ENCODE data around the gene GABRA4. TPM values are rescaled to one million over a fixed set of nuclear protein-coding genes. Genes with fewer than 3 reads are reported as not detected.

The GABRA4 gene
- total RNA-seq, 2 experiments from 2014 or later, result not detected

DNA sequence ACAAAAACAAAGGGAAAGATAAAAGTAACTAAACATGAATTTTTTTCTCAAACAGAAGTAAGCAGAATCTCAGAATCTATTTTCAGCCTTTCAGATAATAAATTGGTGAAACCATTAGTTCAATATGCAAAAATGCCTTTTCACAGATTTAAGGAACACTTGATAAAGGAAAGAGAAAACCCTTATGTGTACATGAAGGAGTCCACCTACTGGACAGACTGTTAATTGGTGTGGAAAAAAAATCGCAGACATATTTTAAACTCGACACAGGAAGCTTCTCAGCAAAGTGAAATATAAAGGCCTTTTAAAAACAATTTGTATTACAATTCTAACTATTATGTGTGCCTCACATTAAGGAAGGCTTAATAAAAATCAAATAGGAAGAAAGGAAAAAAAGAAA, 106.7 kb downstream of the GABRA4 start:
- no peak overlapping the region for H3K27ac Mint-ChIP-seq
- H3K4me3 Mint-ChIP-seq, result no peak overlapping the region
- no peaks in the 10 kb centered on the region for H3K4me1 Mint-ChIP-seq
- no peak for DNase-seq
- ATAC-seq, result no peak
- no peaks in the 10 kb centered on the region for H3K36me3 Mint-ChIP-seq
- H3K27me3 Mint-ChIP-seq, result peaks cover 5% of the 10 kb centered on the region
- CTCF ChIA-PET, result no interaction called here
- H3K9me3 Mint-ChIP-seq (ENCODE audit: low read depth), result no peaks in the 10 kb centered on the region

DNA sequence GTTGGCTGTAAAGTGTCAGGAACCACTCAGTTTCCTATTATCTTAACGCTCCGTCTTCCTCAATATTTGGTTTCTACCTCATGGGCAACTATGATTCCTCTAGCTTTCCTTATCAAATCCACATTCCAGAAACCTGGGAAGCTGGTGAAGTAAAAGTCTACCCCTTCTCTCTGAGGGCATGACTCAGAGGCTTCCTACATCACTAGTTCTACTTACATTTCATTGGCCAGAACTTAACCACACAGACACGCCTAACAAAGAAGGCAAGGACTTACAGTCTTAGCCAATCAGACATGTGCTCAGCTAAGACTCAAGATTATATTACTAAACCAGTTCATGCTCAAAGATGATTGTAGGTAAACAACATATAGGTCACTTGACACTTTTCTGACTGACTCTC, 114.7 kb downstream of the GABRA4 start:
- no peaks in the 10 kb centered on the region for H3K4me1 Mint-ChIP-seq
- no peak overlapping the region for H3K27ac Mint-ChIP-seq
- no peaks in the 10 kb centered on the region for H3K36me3 Mint-ChIP-seq
- DNase-seq (no peak), ATAC-seq (no peak)
- H3K4me3 Mint-ChIP-seq, result no peak overlapping the region
- no peaks in the 10 kb centered on the region for H3K9me3 Mint-ChIP-seq (ENCODE audit: low read depth)
- CTCF ChIA-PET, result no interaction called here
- no peaks in the 10 kb centered on the region for H3K27me3 Mint-ChIP-seq

DNA sequence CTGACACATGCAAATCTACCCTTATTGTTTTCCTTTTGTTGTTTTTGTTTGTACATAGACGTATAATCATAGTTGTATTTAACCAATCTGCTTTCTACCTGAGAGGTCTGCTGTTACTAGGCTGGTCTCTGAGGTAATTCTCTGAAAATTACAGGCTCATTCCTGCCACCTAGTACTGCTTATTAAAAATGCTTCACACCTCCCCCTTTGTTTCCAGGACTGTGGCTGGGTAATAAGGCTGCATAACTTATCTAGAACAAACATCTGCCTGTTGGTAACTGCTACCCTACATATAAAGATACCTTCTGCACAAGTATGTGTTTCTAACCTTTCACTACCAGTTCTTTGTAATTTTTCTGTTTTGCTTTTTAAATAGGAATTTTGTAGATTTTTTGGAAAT, 118.6 kb downstream of the GABRA4 start:
- CTCF ChIA-PET, result no interaction called here
- no peaks in the 10 kb centered on the region for H3K9me3 Mint-ChIP-seq (ENCODE audit: low read depth)
- H3K27ac Mint-ChIP-seq, result no peak overlapping the region
- no peaks in the 10 kb centered on the region for H3K4me1 Mint-ChIP-seq
- no peaks in the 10 kb centered on the region for H3K36me3 Mint-ChIP-seq
- ATAC-seq (no peak), DNase-seq (no peak)
- H3K4me3 Mint-ChIP-seq, result no peak overlapping the region
- H3K27me3 Mint-ChIP-seq, result no peaks in the 10 kb centered on the region

DNA sequence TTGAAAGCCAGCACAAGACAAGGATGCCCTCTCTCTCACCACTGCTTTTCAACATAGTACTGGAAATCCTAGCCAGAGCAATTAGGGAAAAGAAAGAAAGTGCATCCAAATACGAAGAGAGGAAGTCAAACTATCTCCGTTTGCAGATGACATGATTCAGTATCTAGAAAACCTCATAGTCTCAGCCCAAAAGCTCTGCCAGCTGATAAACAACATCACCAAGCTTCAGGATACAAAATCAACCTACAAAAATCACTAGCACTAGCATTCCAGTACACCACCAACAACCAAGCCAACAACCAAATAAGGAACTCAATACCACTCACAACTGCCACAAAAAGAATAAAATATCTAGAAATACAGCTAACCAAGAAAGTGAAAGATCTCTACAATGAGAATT, 123.0 kb downstream of the GABRA4 start:
- Mint-ChIP-seq H3K27me3 (no peaks in the 10 kb centered on the region), H3K4me1 (no peaks in the 10 kb centered on the region), H3K9me3 (ENCODE audit: low read depth) (no peaks in the 10 kb centered on the region), H3K27ac (no peak overlapping the region), H3K4me3 (no peak overlapping the region), H3K36me3 (no peaks in the 10 kb centered on the region)
- CTCF ChIA-PET, result no interaction called here
- no peak for DNase-seq
- no peak for ATAC-seq

Other genes starting within 250 kb of the GABRA4 start
- not detected for gene COX7B2, start 84.3 kb downstream of the GABRA4 start, total RNA-seq
- not detected for gene GABRB1, start 38.0 kb upstream of the GABRA4 start, total RNA-seq

All from activated CD8-positive, alpha-beta memory T cell treated with anti-CD3 and anti-CD28 coated beads, Interleukin-2, amount 10 ng/mL, durations not matched to agents 7 days and 5 days (primary cell).